NCI-H187 treated with DMSO at 0.1 percent for 48 hours (cell line): ENCODE data around the gene VAV1.

Experiments used
- DNase-seq: peaks from one replicate; lab custom pipeline; 2025; lab: John Stamatoyannopoulos, UW

Gene VAV1

DNA sequence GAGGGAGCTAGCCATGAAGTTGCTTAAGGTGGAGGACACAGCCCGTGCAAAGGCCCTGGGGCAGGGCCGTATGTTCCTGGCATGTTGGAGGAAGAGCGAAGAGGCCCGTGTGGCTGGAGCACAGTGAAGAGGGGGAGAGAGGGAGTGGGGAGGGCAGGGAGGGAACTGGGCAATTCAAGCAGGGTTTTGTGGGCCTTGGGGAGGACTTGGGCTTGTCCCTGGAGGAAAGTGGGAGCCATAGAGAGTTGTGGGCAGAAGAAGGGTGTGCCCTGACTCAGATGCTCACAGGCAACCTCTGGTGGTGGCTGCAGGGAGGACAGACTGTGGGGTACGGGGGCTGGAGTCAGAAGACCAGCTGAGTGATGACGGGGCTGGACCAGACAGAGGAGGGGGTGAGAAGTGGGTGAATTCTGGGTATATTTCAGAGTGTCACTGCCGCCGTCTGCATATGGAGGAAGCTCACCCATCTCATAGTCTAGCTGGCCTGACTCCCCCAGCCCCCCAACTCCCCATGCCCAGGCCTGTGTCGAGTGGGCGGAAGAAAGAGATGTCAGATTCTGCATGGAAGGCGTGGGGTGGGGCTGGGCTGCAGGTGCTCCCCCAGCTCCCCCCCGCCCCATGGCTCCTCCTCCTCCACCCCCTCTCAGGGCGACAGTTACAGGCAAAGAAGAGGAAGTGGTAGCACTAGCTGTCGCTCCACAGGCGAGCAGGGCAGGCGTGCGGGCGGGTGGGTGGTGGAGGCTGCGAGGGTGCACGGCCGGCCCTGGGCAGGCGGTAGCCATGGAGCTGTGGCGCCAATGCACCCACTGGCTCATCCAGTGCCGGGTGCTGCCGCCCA, at the start of gene VAV1:
VAV1 (plus strand) TSS at position 681 of the 838 bp plus-strand sequence; CDS start at position 781, 100 bp downstream.
- no peak for DNase-seq

DNA sequence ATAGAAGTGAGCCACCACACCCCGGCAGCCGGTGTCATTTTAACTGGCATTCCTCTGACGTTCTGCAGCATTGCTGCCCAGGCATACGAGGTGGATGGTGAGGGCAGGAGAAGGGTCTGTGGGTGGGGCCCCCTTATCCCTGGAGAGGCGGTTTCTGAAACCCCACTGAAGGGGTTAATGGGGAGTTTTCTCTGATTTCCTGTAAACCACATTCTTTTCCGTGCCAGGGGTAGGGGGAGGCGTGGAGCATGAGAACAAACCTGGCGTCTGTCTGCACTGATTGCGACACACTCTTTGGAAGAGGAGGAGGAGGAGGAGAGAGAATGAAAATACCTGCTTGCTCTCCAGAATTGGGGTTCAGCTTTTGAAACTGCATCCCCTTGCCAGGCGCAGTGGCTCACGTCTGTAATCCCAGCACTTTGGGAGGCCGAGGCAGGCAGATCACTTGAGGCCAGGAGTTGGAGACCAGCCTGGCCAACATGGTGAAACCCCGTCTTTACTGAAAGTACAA, 49.3 kb upstream of the VAV1 start:
- no peak for DNase-seq

GRCh38 chr19:6723738-6724137, 48.8 kb upstream of the VAV1 start:
- no peak for DNase-seq

GRCh38 chr19:6724631-6725492, 47.6 kb upstream of the VAV1 start:
- DNase-seq = no peak

DNA sequence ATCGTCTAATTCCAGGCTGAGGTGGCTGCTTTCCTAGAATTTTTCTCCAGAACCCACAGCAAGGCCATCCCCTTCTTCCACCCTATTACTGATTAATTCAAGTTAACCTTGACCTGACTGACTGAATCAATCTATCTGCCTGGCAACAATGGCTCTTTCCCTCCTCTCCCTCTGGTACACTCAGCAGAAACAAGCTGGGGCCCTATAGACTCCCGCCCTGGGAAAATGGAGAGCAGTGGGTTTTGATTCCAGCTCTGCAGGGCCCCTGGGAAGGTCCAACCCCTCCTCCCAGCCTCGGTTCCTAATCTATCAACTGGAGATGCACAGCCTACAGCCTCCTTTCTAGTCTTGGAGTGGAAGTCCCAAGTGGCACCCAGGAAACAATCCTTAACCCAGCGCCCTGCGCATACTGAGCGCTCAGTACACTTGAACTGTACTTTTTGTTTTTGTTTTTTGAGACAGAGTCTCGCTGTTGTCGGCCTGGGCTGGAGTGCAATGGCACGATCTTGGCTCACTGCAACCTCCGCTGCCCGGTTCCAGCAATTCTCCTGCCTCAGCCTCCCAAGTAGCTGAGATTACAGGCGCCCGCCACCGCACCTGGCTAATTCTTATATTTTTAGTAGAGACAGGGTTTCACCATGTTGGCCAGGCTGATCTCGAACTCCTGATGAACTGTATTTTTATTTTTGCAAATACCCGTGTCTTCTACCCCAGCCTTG, 46.8 kb upstream of the VAV1 start:
- no peak for DNase-seq

DNA sequence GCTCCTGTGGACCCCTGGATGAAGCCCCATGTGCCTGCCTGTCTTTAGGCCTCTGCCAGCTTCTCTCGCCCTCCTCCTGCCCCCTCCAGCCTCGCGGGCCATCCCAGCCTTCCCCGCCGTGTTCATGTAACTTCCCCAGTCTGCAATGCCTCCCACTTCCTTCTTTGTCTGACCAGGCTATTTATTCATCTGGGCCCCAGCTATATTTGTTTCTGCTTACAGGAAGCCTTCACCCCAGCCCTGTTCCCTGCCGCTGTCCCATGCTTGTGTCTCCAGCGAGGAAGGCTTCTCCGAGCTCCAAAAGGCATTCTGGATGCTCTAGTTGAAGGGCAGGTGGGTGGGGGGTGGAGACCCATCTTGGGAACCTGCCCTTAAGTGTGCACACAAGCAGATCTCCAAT, 44.2 kb upstream of the VAV1 start:
- no peak for DNase-seq

DNA sequence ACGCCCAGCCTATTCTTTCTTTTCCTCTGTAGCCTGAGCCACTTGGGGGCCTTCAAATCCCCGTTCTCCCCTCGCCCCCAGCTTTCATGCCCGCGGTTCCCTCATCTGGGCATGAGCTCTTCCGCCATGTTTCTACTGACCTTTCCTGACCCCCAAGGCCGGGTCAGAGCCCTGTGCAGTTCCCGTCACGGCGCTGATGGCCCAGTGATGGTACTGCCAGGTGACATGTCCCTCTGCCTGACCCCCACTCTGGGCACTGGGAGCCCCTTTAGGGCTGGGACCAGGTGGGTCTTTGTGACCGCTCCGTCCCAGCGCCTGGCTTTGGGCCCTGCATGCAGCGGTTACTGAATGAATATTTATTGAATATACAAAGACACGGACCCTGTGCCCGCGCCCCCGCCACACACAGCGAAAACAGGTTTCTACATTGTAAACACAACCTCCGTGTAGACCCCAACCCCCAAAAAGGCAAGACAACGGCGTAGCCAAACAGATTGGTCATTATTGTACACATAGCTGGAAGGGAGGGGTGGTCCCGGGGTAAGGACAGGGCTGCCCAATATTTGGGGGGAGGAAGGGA, 42.8 kb upstream of the VAV1 start:
- DNase-seq = no peak

DNA sequence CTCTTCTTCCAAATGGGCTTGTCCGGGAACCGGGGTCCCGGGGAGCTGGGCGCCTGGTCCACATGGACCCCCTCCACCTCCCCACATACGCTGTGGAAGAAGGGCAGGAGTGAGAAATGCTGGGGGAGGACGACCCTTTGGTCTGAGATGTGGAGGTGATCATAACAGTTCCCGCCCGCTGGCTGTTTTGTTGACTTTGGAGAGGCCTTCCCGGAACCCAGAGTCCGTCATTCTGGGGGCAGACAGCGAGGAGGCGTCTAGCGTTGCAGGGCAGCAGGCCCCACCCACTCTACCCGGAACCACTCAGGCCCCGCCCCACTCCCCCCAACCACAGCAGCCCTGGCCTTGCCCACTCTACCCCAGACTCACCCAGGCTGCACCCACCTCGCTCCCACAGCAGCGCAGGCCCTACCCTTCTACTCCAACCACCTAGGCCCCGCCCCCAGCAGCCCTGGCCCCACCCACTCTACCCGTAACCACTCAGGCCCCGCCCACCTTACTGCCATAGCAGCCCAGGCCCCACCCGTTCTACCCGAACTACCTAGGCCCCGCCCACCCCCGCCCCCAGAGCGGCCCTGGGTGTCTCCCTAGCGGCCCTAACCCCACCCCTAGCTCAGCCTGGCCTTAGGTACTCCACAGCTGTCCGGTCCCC, 42.2 kb upstream of the VAV1 start:
- DNase-seq = no peak

DNA sequence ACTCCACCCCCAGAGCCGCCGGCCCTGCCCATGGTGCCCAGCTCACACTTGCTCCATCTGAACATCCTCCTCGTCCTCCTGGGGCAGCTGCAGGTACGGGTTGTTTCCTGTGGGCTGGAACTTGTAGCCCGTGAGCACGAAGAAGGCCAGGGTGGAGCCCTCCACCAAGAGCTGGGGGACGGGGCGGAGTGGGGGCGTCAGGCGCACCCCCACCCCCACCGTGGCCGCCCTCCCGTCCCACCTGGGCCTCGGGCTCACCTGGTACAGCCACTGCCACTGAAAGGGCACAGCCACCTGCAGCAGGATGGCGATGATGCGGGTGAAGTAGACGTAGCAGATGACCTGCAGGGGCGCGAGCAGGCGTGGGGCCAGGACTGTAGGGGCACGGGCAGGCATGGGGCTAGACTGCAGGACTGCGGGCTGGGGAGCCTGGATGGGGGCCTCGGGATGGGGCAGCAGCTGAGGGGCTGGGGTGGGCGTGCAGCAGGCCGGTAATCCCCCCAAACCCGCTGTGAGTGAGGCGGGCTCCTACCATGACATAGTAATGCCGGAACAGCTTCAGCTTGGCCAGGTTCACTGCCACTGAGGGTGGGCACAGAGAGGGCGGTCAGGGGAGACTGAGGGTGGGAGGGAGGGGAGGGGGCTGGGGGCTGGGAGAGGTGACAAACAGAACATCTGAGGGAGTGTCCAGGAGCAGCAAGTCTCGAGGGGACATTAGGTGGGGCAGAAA, 41.4 kb upstream of the VAV1 start:
- DNase-seq = no peak

DNA sequence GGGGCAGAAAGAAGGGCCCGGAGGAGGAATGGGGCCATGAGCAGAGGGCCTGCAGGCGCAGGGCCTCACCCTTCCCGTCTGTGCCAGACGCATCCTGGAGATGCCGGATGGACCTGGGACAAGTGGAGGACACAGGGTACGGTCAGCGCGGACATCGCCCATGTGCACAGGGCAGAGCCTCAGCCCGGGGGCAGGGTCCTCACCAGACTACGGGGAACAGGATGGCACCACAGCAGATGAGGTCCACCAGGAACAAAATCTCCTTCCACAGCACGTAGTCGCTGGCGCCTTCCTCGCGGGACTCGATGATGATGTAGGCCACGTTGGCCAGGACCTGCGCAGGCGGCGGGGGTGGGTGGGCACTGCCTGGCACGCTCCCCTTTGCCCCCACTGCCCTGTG, 40.7 kb upstream of the VAV1 start:
- DNase-seq = no peak

GRCh38 chr19:6732803-6733337, 39.6 kb upstream of the VAV1 start:
- DNase-seq = no peak

DNA sequence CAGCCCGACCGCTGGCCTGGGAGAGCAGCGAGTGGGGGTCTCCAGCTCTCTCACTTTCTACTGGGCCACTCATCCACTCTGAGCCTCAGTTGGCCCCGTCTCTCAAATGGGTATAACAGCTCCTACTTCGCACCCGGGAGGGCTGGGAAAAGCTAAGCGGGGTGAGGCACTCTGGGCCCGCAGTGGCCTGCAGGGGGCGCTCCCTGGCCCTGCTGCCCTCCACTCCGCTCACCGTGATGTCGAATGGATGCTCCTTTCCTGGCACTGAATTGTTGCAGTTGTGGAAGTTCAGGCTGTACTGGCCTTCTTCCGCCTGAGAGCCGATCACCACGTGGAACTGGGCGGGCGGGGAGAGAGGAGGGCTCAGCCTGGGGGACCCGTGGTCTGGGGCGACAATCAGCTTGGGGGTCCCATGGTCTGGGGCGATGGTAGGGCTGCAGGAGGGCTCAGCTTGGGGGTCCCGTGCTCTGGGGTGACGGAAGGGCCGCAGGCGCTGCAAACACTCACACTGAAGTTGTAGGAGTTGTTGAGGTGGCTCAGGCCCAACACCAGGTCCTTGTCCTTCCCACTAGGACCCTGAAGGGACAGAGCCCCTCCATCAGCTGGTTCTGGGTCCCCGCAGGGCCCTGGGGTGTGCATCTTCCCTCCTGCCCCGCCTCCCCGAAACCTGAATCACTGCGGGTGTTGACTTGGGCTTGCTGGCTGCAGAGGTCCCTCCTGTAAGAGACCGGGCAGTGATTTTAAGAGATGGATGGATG, 39.0 kb upstream of the VAV1 start:
- no peak for DNase-seq

GRCh38 chr19:6734096-6734696, 38.3 kb upstream of the VAV1 start:
- DNase-seq = no peak

DNA sequence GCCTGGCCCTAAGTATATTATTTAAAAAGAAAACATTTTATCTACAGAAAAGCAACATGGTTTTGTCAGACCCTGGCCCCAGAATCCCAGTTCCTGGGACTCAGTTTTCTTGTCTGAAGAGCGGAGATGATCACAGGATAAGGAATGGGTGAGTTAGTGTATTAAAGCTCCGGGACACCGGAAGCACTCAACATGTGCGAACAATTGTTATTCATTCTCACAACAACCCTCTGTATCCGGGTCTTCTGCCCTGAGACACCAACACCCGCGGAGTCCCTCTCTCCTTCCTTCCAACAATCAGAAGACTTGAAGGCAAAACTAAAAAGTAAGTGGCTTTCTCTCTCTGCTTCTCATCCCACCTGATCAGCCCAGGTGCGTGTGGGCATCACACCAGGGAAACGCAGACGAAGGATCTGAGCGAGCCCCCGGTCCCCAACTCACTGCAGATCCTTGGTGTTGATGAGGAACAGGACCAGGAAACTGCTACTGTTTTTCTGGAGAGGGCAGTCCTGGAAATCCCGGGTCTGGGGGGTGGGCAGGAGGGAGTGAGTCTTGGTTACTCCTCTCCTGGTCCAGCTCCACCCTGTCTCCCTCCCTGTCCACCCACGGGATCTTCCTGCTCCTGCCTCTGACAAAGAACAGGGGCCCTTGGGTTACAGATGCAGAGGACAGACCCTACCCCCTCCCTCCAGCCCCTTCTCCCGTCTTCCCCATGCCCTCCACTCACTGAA, 37.2 kb upstream of the VAV1 start:
- no peak for DNase-seq

DNA sequence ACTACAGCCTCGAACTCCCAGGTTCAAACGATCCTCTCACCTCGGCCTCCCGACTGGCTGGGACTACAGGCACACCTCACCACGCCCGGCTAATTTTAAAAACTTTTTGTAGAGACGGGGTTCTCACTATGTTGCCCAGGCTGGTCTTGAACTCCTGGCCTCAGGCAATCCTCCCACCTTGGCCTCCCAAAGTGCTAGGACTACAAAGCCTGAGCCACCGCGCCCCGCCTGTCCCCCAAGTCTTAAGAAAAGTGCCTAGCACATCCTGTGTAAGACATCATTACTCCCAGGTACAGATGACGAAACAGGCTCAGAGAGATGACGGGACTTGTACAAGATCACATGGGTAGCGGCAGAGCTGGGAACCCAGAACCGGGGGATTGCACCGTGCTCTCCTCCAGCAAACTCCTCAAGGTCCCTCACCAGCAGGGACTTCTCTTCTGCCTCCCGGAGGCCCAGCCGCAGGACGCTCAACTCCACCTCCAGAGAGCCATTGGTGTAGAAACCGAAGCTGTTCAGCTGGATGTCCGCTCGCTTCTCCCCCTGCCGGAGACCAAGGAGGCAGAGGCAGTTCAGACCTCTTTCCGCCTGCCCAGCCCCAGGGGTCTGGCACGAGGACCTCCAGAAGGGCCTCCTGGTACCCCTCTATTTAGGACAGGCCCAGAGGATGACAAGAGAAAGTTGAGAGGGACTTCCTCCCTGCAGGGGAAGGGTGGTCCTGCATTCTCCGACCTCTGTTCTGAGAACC, 36.2 kb upstream of the VAV1 start:
- DNase-seq = no peak

- DNase-seq = no peak
These were observed 35.6 kb upstream of the VAV1 start for GRCh38 chr19:6736917-6737283.

DNA sequence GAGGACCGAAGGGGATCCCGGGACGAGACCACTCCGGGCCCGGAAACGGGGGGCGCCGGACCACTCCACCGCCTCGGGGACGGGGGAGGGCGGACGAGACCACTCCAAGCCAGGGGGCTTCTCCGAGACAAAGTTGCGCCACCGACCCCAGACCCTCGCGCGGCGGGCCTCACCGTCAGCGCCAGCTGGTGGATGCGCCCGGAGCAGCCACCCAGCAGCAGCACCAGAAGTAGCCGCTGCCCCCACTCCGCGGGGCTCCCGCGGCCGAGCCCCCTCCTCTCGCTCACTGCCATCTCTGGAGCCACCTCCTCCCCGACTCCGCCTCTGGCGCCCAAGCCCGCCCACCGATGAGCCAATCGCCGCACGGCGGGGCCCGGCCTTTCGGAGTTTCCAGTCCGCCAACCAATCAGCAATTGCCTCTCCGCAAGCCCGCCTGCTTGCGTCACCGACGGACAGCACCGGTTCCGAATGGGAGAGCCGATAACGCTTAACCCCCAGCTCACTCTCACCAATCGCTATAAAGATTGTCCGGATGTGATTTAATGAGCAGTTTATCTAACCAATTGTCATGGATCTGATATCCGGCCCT, 35.1 kb upstream of the VAV1 start, which contains the start of gene GPR108:
GPR108 (minus strand) TSS at position 297 of the 589 bp plus-strand sequence; CDS start at position 293, 4 bp downstream.
- peak; percentile 35 for DNase-seq
